HEK293 (cell line): Measurements from ENCODE around the gene KCNQ2.
A peak's percentile ranks its signal among the peaks of the same experiment; 100 is the strongest.

Experiments
- CTCF ChIA-PET: fragments of 350-600 bp; formaldehyde crosslinking; extraction: SDS; loops from one replicate; lab custom pipeline; 2021; ENCODE audit warnings: antibody characterized with exemption; lab: Yijun Ruan, JAX
- POLR2A ChIA-PET: fragments of 300-600 bp; formaldehyde crosslinking; extraction: SDS; loops from one replicate; lab custom pipeline; 2020; ENCODE audit warnings: antibody characterized with exemption, inconsistent platforms; lab: Yijun Ruan, JAX
- H3K27ac ChIP-seq: fragments of 200-500 bp; sonication (Bioruptor generic); 2 replicates; pipeline ENCODE4 v1.5.1; 2014; ENCODE audit warnings: low read depth, low read length, control low read depth, inconsistent platforms; ENCODE audit errors: extremely low read depth
- H3K36me3 ChIP-seq, 2 experiments: fragments of 200-500 bp in 1 of 2; sonication (Bioruptor generic) in 1 of 2; 1 replicate in 1 of 2; 2 replicates in 1 of 2; pipeline ENCODE4 v1.5.1; 2014 to 2017; ENCODE audit warnings: inconsistent platforms in 2 of 2, low read length in 2 of 2; ENCODE audit not compliant: control insufficient read depth in 2 of 2, insufficient read depth in 1 of 2
- H3K4me1 ChIP-seq: fragments of 200-500 bp; sonication (Bioruptor generic); 2 replicates; pipeline ENCODE4 v1.5.1; 2014; ENCODE audit warnings: mild to moderate bottlenecking, low read length, inconsistent platforms; ENCODE audit not compliant: control insufficient read depth, insufficient read depth
- H3K4me3 ChIP-seq: 2 replicates; pipeline ENCODE4 v1.5.1; 2011; ENCODE audit warnings: low read depth, mild to moderate bottlenecking, control low read depth, low read length, moderate library complexity
- H3K9me3 ChIP-seq: fragments of 200-500 bp; sonication (Bioruptor generic); 2 replicates; pipeline ENCODE4 v1.5.1; 2014; ENCODE audit warnings: low read depth, low read length, inconsistent platforms; ENCODE audit not compliant: control insufficient read depth, insufficient read depth
- GLIS2 ChIP-seq: fragments of 450-650 bp; formaldehyde crosslinking; IDR thresholded peaks from 2 replicates; pipeline ENCODE4 v1.5.1; 2016; ENCODE audit warnings: missing biosample characterization, missing genetic modification characterization
- ZFP3 ChIP-seq: fragments of 450-650 bp; formaldehyde crosslinking; IDR thresholded peaks from 2 replicates; pipeline ENCODE4 v1.5.1; 2016; ENCODE audit warnings: low read depth, missing biosample characterization, missing genetic modification characterization
- ZNF112 ChIP-seq: fragments of 450-650 bp; formaldehyde crosslinking; IDR thresholded peaks from 2 replicates; pipeline ENCODE4 v1.5.0; 2017; ENCODE audit warnings: missing biosample characterization, missing genetic modification characterization
- ZNF133 ChIP-seq: fragments of 450-650 bp; formaldehyde crosslinking; IDR thresholded peaks from 2 replicates; pipeline ENCODE4 v1.5.1; 2016; ENCODE audit warnings: missing biosample characterization, missing genetic modification characterization
- ZNF214 ChIP-seq: fragments of 450-650 bp; formaldehyde crosslinking; IDR thresholded peaks from 2 replicates; pipeline ENCODE4 v1.5.1; 2017; ENCODE audit warnings: missing biosample characterization, mild to moderate bottlenecking, missing genetic modification characterization, borderline replicate concordance
- ZNF26 ChIP-seq: fragments of 450-650 bp; formaldehyde crosslinking; IDR thresholded peaks from 2 replicates; pipeline ENCODE4 v1.5.1; 2016; ENCODE audit warnings: missing biosample characterization, missing genetic modification characterization
- ZNF354C ChIP-seq: fragments of 450-650 bp; formaldehyde crosslinking; IDR thresholded peaks from 2 replicates; pipeline ENCODE4 v1.5.1; 2016; ENCODE audit warnings: missing biosample characterization, missing genetic modification characterization, low read depth, borderline replicate concordance
- ZNF449 ChIP-seq: fragments of 450-650 bp; formaldehyde crosslinking; IDR thresholded peaks from 2 replicates; pipeline ENCODE4 v1.5.1; 2017; ENCODE audit warnings: missing biosample characterization, mild to moderate bottlenecking, missing genetic modification characterization, moderate library complexity
- ZNF501 ChIP-seq: fragments of 450-650 bp; formaldehyde crosslinking; IDR thresholded peaks from 2 replicates; pipeline ENCODE4 v1.5.1; 2016; ENCODE audit warnings: missing biosample characterization, missing genetic modification characterization
- ZNF624 ChIP-seq: fragments of 450-650 bp; formaldehyde crosslinking; IDR thresholded peaks from 2 replicates; pipeline ENCODE4 v1.5.1; 2017; ENCODE audit warnings: missing biosample characterization, missing genetic modification characterization
- ZNF629 ChIP-seq: fragments of 450-650 bp; formaldehyde crosslinking; IDR thresholded peaks from 2 replicates; pipeline ENCODE4 v1.5.1; 2017; ENCODE audit warnings: missing biosample characterization, missing genetic modification characterization
- ZNF701 ChIP-seq: fragments of 450-650 bp; formaldehyde crosslinking; IDR thresholded peaks from 2 replicates; pipeline ENCODE4 v1.5.1; 2016; ENCODE audit warnings: missing biosample characterization, missing genetic modification characterization
- ZNF76 ChIP-seq: fragments of 450-650 bp; formaldehyde crosslinking; IDR thresholded peaks from 2 replicates; pipeline ENCODE4; 2016; ENCODE audit warnings: low read depth, missing biosample characterization, missing genetic modification characterization, borderline replicate concordance

KCNQ2 gene

DNA sequence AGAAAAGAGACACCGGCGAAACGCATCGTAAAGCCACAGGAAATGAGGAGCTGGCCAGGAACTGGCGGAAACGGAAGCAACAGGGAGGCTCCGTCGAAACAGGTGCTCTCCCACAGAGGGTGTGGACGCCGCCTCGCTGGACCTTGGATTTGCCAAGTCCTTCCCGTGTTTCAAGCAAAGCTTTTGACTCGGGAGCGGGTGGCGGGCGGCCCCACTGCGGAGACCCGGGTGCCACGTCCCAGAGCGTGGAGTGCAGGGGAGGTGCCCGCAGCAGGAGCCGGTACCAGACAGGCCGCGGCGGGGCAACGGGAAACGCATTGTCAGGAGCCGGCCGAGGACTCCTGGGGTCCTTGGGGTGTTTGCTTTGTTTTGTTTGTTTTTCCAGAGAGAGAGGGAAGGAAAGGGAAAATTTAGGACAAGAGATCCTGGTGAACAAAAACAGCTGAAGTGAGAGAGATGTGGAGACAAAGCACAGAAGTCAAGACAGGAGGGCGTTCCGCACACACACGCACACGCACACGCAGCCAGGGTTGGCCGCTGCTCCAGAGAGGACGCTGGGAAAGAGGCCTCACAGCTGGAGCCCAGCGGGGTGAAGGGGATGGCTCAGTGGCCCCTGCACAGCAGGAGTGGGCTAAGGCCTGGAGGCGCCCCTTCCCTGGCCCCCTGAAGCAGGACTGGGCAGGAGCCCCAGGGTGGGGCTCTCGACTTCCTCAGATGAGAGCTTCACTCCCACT lies 60.4 kb downstream of the KCNQ2 start (continued):
- peak; percentile 59; the same call in 1 of the 2 replicates for TF ChIP-seq ZNF449 (tag by site-specific recombination)
- no peak for TF ChIP-seq ZNF76
- no peak for TF ChIP-seq GLIS2 (tag by site-specific recombination)
- TF ChIP-seq ZNF133, result no peak
- no peak for TF ChIP-seq ZNF26 (tag by site-specific recombination)
- TF ChIP-seq ZNF354C (tag by site-specific recombination), result no peak
- no peak for TF ChIP-seq ZFP3 (tag by site-specific recombination)
- TF ChIP-seq ZNF112 (tag by site-specific recombination), result no peak
- TF ChIP-seq, all 188 proteins: peak for 4

DNA sequence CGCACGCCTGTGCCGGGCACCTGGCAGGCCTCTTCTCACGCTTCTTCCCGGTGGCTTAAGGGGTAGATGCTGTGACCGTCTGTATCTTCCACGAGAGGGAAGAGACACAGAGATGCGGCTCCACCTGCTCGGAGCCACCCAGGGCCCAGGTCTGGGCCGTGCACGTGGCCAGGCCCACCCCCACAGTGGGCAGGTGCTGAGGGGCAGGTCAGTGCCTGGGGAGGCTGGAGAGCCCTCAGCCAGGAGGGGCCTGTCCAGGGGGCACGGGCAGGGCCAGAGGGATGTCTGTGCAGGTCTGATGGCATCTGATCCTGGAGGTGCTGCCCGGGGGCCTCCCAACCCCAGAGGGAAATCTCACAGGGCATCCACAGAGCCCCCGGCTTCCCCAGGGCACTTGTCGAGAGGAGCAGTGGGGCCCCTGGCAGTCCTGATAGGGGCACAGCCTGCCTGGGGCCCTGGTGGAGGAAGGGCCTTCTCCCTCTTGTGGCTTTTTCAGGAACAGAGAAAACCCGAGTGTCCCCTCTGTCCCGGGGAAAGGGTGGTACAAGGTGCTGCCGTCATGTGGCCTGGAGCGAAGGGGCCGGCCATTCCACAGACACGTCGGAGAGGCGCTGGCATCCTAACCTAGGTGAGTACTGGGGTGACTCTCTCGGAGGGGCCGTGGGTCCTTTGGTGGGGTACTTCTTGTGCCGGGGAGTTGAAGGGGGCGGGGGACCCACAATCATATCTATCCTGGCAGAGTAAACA lies 61.1 kb downstream of the KCNQ2 start:
- Histone ChIP-seq H3K36me3 (no peaks in the 10 kb centered on the region), H3K4me1 (no peaks in the 10 kb centered on the region), H3K27ac (no peak overlapping the region), H3K9me3 (no peaks in the 10 kb centered on the region), H3K4me3 (no peak overlapping the region)
- TF ChIP-seq ZNF701 (no peak), ZNF629 (tag by site-specific recombination) (no peak), ZNF214 (no peak)
- CTCF ChIA-PET, result interaction anchor here (1.0 to 1.1 kb wide), 2 partner anchors 29 to 30 kb away, joined by 3 to 4 read pairs; no protein-coding TSS in a partner anchor
- POLR2A ChIA-PET, result no interaction called here

DNA sequence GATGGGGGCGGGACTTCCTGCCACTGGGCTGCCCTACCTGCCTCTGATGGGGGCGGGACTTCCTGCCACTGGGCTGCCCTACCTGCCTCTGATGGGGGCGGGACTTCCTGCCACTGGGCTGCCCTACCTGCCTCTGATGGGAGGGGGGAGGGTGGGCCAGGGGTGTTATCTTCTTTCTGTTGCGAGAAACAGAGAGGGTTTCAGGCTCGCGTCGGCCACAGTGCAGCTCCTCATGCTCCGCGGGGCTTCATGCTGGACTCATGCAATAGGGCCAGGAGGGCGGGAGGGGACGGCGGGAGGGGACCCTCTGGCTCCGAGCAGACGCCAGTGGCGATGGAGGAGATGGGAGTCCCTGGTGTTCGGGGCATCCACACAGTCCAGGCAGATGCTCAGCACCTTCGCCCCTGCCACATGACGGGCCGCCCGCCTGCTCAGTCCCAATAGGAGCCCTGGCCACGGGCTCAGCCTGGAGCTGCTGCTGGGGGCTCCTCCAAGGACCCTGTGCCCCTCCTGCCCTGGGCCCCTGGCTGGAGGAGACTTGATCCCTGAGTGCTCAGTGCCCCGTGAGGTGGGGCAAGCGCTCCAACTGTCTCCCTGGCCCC lies 62.5 kb downstream of the KCNQ2 start:
- TF ChIP-seq ZNF501 (no peak), ZNF449 (tag by site-specific recombination) (no peak), ZNF624 (tag by site-specific recombination) (no peak)
- ChIA-PET CTCF (interaction anchor here (1.1 kb wide), 1 partner anchor 29 kb away, joined by 4 read pairs; no protein-coding TSS in a partner anchor), POLR2A (no interaction called here)
- no peaks in the 10 kb centered on the region for H3K4me1 ChIP-seq
- no peaks in the 10 kb centered on the region for H3K36me3 ChIP-seq
- H3K27ac ChIP-seq, result no peak overlapping the region
- H3K4me3 ChIP-seq, result no peak overlapping the region
- H3K9me3 ChIP-seq, result no peaks in the 10 kb centered on the region
